KMS-11 (cell line): ENCODE measurements around the gene CCSER2.

Experiments used
- H2AFZ ChIP-seq: fragments of 200-600 bp; sonication (generic); 2 replicates; pipeline ENCODE4 v1.6.1; 2016; ENCODE audit warnings: antibody characterized with exemption, mixed run types, low read depth
- H3K27ac ChIP-seq: fragments of 200-600 bp; sonication (generic); 2 replicates; pipeline ENCODE4 v1.6.1; 2016; ENCODE audit warnings: mild to moderate bottlenecking, mixed run types
- H3K27me3 ChIP-seq: fragments of 200-600 bp; sonication (generic); 2 replicates; pipeline ENCODE4 v1.6.1; 2017; ENCODE audit warnings: mild to moderate bottlenecking, low read depth, mixed run types, moderate library complexity; ENCODE audit not compliant: insufficient read depth
- H3K36me3 ChIP-seq: fragments of 200-600 bp; sonication (generic); 2 replicates; pipeline ENCODE4 v1.6.1; 2017; ENCODE audit warnings: mild to moderate bottlenecking, mixed run types; ENCODE audit not compliant: insufficient read depth
- H3K4me1 ChIP-seq: fragments of 200-600 bp; sonication (generic); 2 replicates; pipeline ENCODE4 v1.6.1; 2016; ENCODE audit warnings: mild to moderate bottlenecking, low read depth, mixed run types; ENCODE audit not compliant: poor library complexity, severe bottlenecking
- H3K4me2 ChIP-seq: fragments of 200-600 bp; sonication (generic); 2 replicates; pipeline ENCODE4 v1.7.0; 2016; ENCODE audit warnings: mild to moderate bottlenecking, mixed run types
- H3K4me3 ChIP-seq: fragments of 200-600 bp; sonication (generic); IDR thresholded peaks from 2 replicates; pipeline ENCODE4 v1.6.1; 2017; ENCODE audit warnings: low read depth, low read length, mixed read lengths; ENCODE audit not compliant: insufficient read depth
- H3K79me2 ChIP-seq: fragments of 200-600 bp; sonication (generic); 2 replicates; pipeline ENCODE4 v1.6.1; 2016; ENCODE audit warnings: low read depth, mixed run types; ENCODE audit not compliant: insufficient read depth
- H3K9ac ChIP-seq: fragments of 200-600 bp; sonication (generic); 2 replicates; pipeline ENCODE4 v1.6.1; 2016; ENCODE audit warnings: mild to moderate bottlenecking, mixed run types
- H4K20me1 ChIP-seq: fragments of 200-600 bp; sonication (generic); 2 replicates; pipeline ENCODE4 v1.6.1; 2016; ENCODE audit warnings: mild to moderate bottlenecking, mixed run types; ENCODE audit not compliant: insufficient read depth
- TF ChIP-seq, protein P1 (sequence below): fragments of 200-600 bp; sonication (generic); conservative IDR thresholded peaks from 2 replicates; pipeline ENCODE4 v1.6.1; 2017; ENCODE audit warnings: low read depth, mild to moderate bottlenecking, antibody characterized with exemption, low read length, moderate library complexity, mixed read lengths

CCSER2 gene

GRCh38 chr10:84289521-84290200, 38.7 kb upstream of the CCSER2 start:
- peaks cover 15% of the 10 kb centered on the region for H3K4me1 ChIP-seq
- H4K20me1 ChIP-seq, result no peaks in the 10 kb centered on the region
- H3K36me3 ChIP-seq, result no peaks in the 10 kb centered on the region
- no peak overlapping the region for H2AFZ ChIP-seq
- no peaks in the 10 kb centered on the region for H3K27me3 ChIP-seq
- H3K27ac ChIP-seq, result no peak overlapping the region
- no peak overlapping the region for H3K9ac ChIP-seq
- TF ChIP-seq, protein P1, sequence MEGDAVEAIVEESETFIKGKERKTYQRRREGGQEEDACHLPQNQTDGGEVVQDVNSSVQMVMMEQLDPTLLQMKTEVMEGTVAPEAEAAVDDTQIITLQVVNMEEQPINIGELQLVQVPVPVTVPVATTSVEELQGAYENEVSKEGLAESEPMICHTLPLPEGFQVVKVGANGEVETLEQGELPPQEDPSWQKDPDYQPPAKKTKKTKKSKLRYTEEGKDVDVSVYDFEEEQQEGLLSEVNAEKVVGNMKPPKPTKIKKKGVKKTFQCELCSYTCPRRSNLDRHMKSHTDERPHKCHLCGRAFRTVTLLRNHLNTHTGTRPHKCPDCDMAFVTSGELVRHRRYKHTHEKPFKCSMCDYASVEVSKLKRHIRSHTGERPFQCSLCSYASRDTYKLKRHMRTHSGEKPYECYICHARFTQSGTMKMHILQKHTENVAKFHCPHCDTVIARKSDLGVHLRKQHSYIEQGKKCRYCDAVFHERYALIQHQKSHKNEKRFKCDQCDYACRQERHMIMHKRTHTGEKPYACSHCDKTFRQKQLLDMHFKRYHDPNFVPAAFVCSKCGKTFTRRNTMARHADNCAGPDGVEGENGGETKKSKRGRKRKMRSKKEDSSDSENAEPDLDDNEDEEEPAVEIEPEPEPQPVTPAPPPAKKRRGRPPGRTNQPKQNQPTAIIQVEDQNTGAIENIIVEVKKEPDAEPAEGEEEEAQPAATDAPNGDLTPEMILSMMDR, result no peak
- no peak overlapping the region for H3K4me2 ChIP-seq
- H3K4me3 ChIP-seq, result no peak overlapping the region
- H3K79me2 ChIP-seq, result no peaks in the 10 kb centered on the region

GRCh38 chr10:84290235-84290634, 38.2 kb upstream of the CCSER2 start:
- H3K79me2 ChIP-seq, result no peaks in the 10 kb centered on the region
- no peak overlapping the region for H3K27ac ChIP-seq
- H2AFZ ChIP-seq, result no peak overlapping the region
- no peak overlapping the region for H3K4me3 ChIP-seq
- TF ChIP-seq, protein P1, result no peak
- H3K4me1 ChIP-seq, result peaks cover 21% of the 10 kb centered on the region
- no peak overlapping the region for H3K4me2 ChIP-seq
- no peaks in the 10 kb centered on the region for H4K20me1 ChIP-seq
- H3K36me3 ChIP-seq, result no peaks in the 10 kb centered on the region
- H3K9ac ChIP-seq, result no peak overlapping the region
- no peaks in the 10 kb centered on the region for H3K27me3 ChIP-seq

- Histone ChIP-seq H3K79me2 (no peaks in the 10 kb centered on the region), H3K4me3 (no peak overlapping the region), H3K4me1 (peaks cover 33% of the 10 kb centered on the region), H3K36me3 (no peaks in the 10 kb centered on the region), H3K27ac (no peak overlapping the region), H3K27me3 (no peaks in the 10 kb centered on the region), H2AFZ (no peak overlapping the region), H4K20me1 (no peaks in the 10 kb centered on the region), H3K9ac (no peak overlapping the region), H3K4me2 (no peak overlapping the region)
- TF ChIP-seq, protein P1, result no peak
Observed at GRCh38 chr10:84291384-84291783, 37.0 kb upstream of the CCSER2 start.

DNA sequence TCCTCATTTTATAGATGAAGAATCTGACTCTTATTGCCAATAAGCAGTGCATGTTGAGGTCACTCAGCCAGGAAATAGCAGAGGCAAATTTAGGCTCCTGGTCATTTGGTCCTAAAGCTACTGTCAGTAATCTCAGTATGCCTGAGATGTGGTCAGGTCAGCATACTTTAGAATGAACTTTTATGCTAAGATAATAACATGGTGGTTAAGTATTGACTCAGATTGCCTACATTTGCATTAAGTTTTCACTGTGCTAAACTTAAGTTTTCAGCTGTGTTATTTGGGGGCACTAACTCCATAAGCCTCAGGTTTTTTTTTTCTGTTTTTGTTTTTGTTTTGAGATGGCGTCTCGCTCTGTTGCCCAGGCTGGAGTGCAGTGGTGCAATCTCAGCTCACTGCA, 35.9 kb upstream of the CCSER2 start:
- Histone ChIP-seq H3K4me2 (no peak overlapping the region), H3K27me3 (no peaks in the 10 kb centered on the region), H3K9ac (no peak overlapping the region), H3K36me3 (no peaks in the 10 kb centered on the region), H3K4me1 (peaks cover 38% of the 10 kb centered on the region), H3K79me2 (no peaks in the 10 kb centered on the region), H3K27ac (no peak overlapping the region), H3K4me3 (no peak overlapping the region), H2AFZ (no peak overlapping the region), H4K20me1 (no peaks in the 10 kb centered on the region)
- TF ChIP-seq, protein P1, result no peak
